GM21423 (cell line): ENCODE data around the gene CABP4.
"Not testable (repeated sequence)": the region's sequence is repeated elsewhere in the genome, so short reads cannot be mapped to it uniquely, and the experiment has no call there.

Experiments
- ATAC-seq: cut with Tn5 transposase; IDR thresholded peaks from one replicate; pipeline ENCODE4 v1.9.1; 2021; ENCODE audit warnings: mild to moderate bottlenecking, moderate library complexity; ENCODE audit not compliant: unreplicated experiment

CABP4 gene

GRCh38 chr11:67452141-67452952 is 2.8 kb upstream of the CABP4 start, which contains the start of gene GPR152:
Gene GPR152 (minus strand): TSS chr11:67452729. CDS start chr11:67452724, 5 bp downstream.
- no peak for ATAC-seq

- ATAC-seq: no peak
Measured at GRCh38 chr11:67453816-67454732, 1.1 kb upstream of the CABP4 start.

DNA sequence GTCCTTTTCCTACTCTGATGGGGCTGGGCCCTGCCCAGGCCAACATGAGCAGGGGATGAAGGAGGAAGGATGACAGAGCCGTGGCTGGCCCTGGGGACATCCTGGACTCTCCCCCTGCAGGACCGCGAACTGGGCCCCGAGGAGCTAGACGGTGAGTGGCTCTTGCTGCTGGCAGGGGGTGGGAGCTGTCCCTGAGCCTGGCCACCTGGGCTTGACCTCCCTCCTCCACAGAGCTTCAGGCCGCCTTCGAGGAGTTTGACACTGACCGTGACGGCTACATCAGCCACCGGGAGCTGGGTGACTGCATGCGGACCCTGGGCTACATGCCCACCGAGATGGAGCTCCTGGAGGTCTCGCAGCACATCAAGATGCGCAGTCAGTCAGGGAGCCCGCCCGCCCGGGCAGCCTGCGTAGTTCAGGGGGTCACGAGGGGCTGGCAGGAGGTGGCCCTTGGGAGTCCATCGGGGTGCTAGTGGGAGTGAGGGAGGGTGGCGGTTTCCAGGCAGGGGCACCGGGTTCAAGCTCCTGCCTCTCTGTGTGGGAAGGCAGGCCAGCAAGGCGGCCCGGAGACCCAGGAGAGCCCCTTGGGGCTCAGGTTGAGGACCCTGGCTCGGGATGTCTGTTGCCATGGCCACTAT is 1.0 kb downstream of the CABP4 start:
- ATAC-seq: no peak

- ATAC-seq: no peak
Measured at GRCh38 chr11:67457453-67457852, 2.3 kb downstream of the CABP4 start.

- no peak for ATAC-seq
Measured at GRCh38 chr11:67458266-67458665, 3.1 kb downstream of the CABP4 start.

- no peak for ATAC-seq
Measured at GRCh38 chr11:67463186-67463585, 8.0 kb downstream of the CABP4 start.

DNA sequence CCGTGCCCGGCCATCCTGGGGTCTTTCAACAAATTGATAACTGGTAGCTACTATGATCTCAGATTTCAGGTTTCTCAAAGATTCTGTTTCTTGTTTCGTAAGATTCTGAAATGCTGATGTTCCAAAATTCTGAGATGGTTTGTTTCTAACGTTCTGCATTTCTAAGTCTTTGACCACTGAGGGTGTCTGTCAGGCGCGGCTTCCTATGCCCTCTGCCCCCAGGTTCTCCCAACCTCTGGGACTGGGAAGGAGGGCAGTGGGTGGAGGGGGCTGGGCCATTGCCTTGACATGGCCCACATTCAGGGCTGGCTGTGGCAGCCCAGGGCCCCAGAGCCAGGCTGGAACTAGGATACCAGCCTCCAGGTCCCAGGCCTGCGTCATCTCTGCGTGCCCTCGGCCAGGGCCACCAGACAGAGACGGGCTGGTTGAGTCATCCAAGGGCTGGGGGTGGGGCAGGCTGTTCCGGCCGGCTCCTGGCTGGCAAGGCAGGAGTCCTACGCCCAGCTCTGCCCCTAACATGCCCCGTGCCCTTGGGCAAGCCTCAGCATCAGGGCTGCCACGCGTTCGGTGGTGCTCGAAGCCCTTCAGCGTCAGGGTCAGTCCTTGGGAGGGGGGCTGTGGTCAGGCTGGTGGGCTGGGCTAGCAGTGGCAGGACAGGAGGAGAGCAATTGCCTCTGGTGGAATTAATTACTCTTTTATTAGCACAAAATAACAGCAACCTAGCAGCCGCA is 8.7 kb downstream of the CABP4 start:
- no peak for ATAC-seq

DNA sequence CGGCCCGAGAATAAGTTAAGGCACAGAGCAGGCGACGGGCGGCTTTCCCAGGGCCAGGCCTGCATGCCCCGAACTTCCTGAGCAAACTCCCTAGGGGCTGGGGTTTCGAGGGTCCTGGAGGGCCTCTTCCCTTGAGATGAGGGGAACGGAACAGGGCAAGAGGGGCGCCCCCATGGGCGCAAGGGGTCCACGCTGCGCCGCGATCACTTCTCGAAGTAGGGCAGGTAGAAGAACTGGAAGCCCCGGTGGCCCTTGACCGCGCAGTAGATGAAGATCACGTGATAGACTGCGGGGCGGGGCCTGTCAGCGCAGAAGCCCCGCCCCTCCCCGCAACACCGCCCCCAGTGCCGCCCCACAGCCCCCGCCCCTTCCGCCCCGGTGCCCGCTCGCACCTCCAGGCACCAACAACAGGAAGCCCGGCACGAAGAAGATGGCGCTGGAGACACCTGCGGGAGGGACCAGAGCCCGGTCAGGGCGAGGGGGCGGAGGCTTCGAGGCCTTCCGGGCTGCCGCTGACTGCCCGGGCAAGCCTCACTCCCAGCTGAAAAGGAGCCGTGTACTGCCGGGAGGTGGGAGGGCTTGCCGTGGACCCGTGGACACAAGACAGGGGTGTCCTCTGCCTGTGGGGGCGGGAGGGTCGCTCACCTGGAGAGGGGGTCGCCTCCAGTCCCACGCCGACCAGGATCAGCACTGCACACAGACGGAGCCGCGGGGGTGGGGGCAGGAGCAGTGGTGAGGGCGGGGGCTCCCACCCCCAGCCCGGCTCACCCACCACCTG is 9.4 kb downstream of the CABP4 start:
- peak; percentile 54 for ATAC-seq

DNA sequence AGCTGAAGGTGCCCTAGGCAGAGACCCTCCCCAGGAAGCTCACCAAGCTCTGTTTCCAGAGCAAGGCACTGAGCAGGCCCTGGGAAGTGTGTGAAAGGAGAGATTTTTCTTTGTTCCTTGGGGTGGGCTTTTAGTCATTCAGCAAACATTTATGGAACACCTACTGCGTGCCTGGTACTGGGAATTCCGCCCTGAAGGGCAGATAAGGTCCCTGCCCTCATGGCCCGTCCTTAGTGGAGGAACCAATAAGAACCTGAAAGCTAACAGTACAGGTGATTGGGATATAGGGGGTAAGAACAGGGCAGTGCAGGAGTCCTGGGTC is 10.0 kb downstream of the CABP4 start:
- no peak for ATAC-seq

DNA sequence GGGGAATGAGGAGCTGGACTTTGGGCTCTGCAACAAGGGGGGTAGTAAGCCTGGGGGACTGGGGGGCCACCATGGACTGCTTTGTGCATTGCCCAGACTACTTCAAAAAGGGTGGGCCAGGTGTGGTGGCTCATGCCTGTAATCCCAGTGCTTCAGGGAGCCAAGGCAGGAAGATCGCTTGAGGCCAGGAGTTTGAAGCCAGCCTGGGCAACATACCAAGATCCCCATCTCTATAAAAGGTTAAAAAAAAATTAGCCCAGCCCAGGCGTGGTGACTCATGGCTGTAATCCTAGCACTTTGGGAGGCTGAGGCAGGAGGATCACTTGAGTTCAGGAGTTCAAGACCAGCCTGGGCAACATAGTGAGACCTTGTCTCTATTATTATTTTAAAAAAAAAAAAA is 10.4 kb downstream of the CABP4 start:
- ATAC-seq: not testable (repeated sequence)

DNA sequence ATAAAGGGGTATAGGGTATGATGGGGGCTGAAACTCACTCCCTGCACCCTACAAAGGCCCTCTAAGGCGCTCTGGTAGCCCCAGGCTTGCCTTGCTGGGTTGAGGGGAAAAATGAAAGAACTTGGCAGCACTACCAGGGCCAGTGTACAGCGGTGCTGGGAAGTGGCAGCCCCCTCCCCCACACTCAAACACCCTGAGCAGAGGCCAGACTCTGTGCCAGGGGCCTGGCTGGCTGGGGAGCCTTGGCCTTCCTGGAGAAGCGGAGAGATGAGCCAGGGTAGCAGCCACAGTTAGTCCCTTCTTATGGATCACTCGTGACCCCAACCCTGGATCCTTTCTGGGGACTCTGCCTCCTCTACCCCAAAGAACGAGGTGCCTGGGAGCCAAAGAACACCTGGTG is 11.2 kb downstream of the CABP4 start:
- ATAC-seq: no peak

DNA sequence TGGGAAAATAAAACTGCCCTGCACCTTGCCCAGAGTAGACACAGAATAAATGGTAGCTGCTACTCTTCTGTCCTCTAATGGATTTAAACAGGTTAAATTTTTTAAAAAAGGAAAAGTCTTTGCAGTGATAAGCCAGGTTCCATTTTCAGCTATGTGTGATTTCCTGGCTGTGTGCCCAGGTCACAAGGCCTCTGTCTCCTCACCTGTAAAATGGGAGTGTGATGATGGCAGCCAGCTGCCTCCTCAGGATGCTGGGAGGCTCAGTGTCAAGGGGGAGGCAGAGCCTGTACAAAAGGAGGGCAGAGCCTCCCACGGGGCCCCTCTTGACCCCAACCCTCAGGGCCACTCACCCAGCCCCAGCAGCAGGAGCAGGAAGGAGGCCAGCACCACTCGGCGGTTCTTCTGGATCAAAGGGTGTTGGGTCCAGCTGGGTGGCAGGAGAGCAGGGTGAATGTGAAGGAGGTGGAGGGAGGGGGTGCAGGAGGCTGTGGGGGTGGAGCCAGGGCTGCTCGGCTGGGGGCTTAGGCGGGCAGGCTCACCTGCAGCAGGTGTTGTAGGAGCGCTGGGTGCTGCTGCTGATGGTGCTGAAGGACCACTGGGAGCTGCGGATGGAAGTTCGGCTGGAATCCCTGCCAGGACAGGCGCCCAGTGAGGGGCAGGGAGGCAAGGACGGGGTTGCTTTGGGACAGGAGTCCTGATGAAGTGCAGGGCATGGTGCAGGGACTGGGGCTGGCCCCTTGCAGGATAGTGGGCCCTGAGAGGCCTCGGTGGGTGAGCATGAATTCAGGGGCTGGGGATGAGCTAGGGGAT is 12.0 kb downstream of the CABP4 start:
- no peak for ATAC-seq

GRCh38 chr11:67468056-67468455 is 12.9 kb downstream of the CABP4 start:
- ATAC-seq: no peak

DNA sequence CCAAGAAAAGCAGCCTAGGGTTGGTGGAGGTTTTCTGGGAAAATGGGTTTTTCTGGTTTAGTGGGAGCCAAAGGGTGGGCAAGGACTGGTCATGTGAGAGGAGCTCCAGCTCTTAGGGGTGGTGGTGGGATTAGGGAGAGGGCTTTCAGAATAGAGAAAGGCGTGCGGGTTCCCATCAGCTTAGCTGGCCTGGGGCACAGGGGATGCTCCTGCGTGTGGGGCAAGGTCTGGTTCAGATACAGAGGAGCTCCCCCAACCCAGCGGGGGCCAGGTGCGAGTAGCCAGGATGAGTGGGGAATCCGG is 13.3 kb downstream of the CABP4 start:
- no peak for ATAC-seq

- ATAC-seq: peak; percentile 67
Measured at GRCh38 chr11:67468759-67469507, 13.8 kb downstream of the CABP4 start, which contains the start of gene TMEM134. Gene TMEM134 (minus strand): TSS chr11:67469251. CDS start chr11:67469192, 59 bp downstream.

- no peak for ATAC-seq
Measured at GRCh38 chr11:67469508-67469811, 14.3 kb downstream of the CABP4 start.

DNA sequence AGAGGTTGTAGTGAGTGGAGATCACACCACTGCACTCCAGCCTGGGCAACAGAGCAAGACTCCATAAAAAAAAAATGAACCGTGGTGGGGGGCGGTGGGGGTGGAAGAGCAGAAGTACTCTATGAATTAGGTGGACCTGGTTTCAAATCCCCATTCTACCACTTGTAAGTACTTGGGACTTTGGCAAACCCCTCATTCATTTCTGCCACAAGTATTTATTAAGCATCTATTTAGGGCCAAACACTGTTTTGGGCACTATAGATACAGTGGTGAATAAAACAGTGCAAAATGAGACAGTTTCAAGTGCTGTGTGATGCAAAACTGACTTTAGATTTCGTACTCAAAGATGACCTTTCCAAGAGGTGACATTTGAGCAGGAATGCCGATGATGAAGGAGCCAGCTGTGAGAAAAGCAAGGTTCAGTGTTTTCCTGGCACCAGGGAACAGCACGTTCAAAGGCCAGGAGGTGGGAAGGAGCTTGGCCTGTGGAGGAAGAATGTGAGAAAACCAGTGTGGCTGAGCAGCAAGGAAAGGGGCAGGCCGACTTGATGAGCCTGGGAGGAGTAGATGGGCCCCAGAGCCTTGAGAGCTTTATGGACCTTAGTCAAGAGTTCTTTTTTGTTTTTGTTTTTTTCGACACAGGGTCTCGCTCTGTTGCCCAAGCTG is 15.3 kb downstream of the CABP4 start:
- no peak for ATAC-seq

- ATAC-seq: no peak
Measured at GRCh38 chr11:67472882-67473281, 17.7 kb downstream of the CABP4 start.
